Renal cortical epithelial cell (primary cell): Measurements from ENCODE around the gene MEMO1. TPM values are rescaled to one million over a fixed set of nuclear protein-coding genes. Genes with fewer than 3 reads are reported as not detected.

Experiments
- DNase-seq: peaks from one replicate; pipeline ENCODE4 v3.0.0-alpha.2; 2011; ENCODE audit warnings: low read depth
- total RNA-seq: library from RNA; depleted of rRNA; stranded (reverse); fragments of >200 nt; gene quantifications from 2 replicates; pipeline ENCODE4 v1.2.3, GENCODE V29; 2014

Gene MEMO1
- total RNA-seq, 1 donor from 2014 or later = 30.9 TPM

DNA sequence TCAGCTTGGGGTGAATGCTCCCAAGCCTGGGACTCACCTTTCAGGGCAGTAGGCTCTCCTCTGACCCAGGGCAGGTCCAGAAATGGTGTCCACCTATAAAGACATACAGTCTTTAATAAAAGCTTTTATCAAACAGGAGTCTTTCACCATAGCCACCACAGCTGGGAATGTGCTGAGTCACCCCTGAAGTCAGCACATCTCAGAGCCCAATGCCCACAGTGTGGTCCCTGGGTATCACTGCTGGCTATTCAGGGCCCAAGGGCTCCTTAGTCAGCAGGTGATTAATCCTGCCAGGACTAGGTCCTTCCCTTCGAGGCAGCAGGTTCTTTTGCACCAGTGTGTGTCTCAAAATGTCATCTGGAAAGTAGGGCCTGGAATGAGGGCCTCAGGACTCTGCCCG, 181.9 kb downstream of the MEMO1 start:
- DNase-seq = peak; percentile 33

DNA sequence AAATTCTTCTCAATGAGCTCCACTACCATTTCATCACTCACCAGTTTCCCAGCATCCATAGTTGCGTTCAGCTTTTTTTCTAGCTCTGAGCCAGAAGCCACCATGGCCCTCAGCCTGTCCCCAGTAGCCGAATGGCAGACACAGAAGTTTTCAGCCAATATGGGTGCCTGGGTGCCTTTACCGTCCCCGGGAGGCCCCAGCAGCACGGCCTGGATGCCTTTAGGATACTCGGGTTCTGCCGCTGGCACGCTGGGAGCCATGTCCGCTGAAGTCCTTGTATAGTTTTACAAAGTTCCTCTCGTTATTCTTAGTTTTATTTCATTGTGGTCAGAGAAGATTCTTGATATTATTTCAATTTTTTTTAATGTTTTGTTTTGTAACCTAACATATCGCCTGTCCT, 187.2 kb downstream of the MEMO1 start:
- no peak for DNase-seq

DNA sequence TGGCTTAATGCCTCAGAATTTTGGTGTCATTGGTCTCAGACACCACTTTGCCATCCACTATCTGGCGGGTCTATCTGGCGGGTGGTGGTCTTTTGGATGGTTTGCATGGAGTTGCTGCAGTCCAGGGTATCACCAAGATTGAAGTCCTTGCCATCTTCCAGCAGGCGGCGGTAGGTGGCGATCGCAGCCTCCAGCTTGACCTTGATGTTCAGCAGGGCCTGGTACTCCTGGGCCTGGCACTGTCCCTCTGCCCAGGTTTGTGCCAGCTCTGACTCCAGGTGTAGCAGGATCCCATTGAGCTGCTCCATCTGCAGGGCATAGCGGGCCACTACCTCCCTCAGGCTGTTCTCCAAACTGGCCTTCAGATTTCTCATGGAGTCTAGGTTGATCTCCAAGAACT, 188.2 kb downstream of the MEMO1 start:
- DNase-seq = no peak

Other genes starting within 250 kb of the MEMO1 start
- 54.7 and 61.0 TPM in 2 replicates for gene DPY30, start 28.8 kb upstream of the MEMO1 start, total RNA-seq
- 25.4 and 33.1 TPM in 2 replicates for gene SPAST, start 52.5 kb upstream of the MEMO1 start, total RNA-seq
- gene SLC30A6, start 154.9 kb upstream of the MEMO1 start, total RNA-seq = 33.5 and 36.1 TPM in 2 replicates